Measurements from ENCODE around the gene RETN.
A peak's percentile ranks its signal among the peaks of the same experiment; 100 is the strongest.

The RETN gene

GRCh38 chr19:7681340-7682174, 12.7 kb downstream of the RETN start:
- no peaks in the 10 kb centered on the region for H3K36me3 ChIP-seq (replicated peaks; ENCODE audit: insufficient read depth, low read length)
- TF ChIP-seq EZH2phosphoT487 (IDR thresholded peaks at IDR 0.05; ENCODE audit: low read length) (no peak), CTCF (IDR thresholded peaks at IDR 0.05; ENCODE audit: low read length) (no peak), EZH2 (optimal IDR thresholded peaks at IDR 0.05; ENCODE audit: low read depth, low read length) (no peak)
- no peaks in the 10 kb centered on the region for H3K9me3 ChIP-seq (replicated peaks; ENCODE audit: insufficient read depth, low read length)
- peak overlapping the region; percentile 100 for H3K4me3 ChIP-seq (ENCODE audit: low read length)
- H3F3A ChIP-seq (ENCODE audit: insufficient read depth, low read length), result no peaks in the 10 kb centered on the region
- no peaks in the 10 kb centered on the region for H3K9me2 ChIP-seq (replicated peaks; ENCODE audit: insufficient read depth, low read length)
- H3K4me2 ChIP-seq (ENCODE audit: low read depth, low read length), result peak overlapping the region; percentile 99
- H2AFZ ChIP-seq (ENCODE audit: low read length), result peak overlapping the region; percentile 100
- H3K27ac ChIP-seq (ENCODE audit: low read length), result no peak overlapping the region
- DNase-seq, result peak; percentile 30
- peaks cover 13% of the 10 kb centered on the region for H3K79me2 ChIP-seq (ENCODE audit: low read length)
- no peaks in the 10 kb centered on the region for H4K20me1 ChIP-seq (ENCODE audit: insufficient read depth, low read length)
- H3K9ac ChIP-seq (ENCODE audit: low read length), result peak overlapping the region; percentile 92
- peaks cover 32% of the 10 kb centered on the region for H3K27me3 ChIP-seq (replicated peaks; ENCODE audit: insufficient read depth, low read length)
- H3K4me1 ChIP-seq (ENCODE audit: low read length), result 0 out of 2 replicates have a peak, but pooled peaks cover 3% of the 10 kb centered on the region

GRCh38 chr19:7682175-7682855, 13.5 kb downstream of the RETN start:
- no peaks in the 10 kb centered on the region for H4K20me1 ChIP-seq (ENCODE audit: insufficient read depth, low read length)
- no peak overlapping the region for H3K27ac ChIP-seq (ENCODE audit: low read length)
- H2AFZ ChIP-seq (ENCODE audit: low read length), result no peak overlapping the region
- peaks cover 13% of the 10 kb centered on the region for H3K79me2 ChIP-seq (ENCODE audit: low read length)
- H3K9me3 ChIP-seq (replicated peaks; ENCODE audit: insufficient read depth, low read length), result no peaks in the 10 kb centered on the region
- H3K9me2 ChIP-seq (replicated peaks; ENCODE audit: insufficient read depth, low read length), result no peaks in the 10 kb centered on the region
- no peak overlapping the region for H3K4me3 ChIP-seq (ENCODE audit: low read length)
- no peak overlapping the region for H3K4me2 ChIP-seq (ENCODE audit: low read depth, low read length)
- H3K4me1 ChIP-seq (ENCODE audit: low read length), result 0 out of 2 replicates have a peak, but pooled peaks cover 3% of the 10 kb centered on the region
- no peaks in the 10 kb centered on the region for H3K36me3 ChIP-seq (replicated peaks; ENCODE audit: insufficient read depth, low read length)
- H3F3A ChIP-seq (ENCODE audit: insufficient read depth, low read length), result no peaks in the 10 kb centered on the region
- no peak overlapping the region for H3K9ac ChIP-seq (ENCODE audit: low read length)
- no peak for DNase-seq
- no peak for TF ChIP-seq CTCF (IDR thresholded peaks at IDR 0.05; ENCODE audit: low read length)
- TF ChIP-seq EZH2 (optimal IDR thresholded peaks at IDR 0.05; ENCODE audit: low read depth, low read length), result no peak
- no peak for TF ChIP-seq EZH2phosphoT487 (IDR thresholded peaks at IDR 0.05; ENCODE audit: low read length)
- H3K27me3 ChIP-seq (replicated peaks; ENCODE audit: insufficient read depth, low read length), result peaks cover 31% of the 10 kb centered on the region

GRCh38 chr19:7685546-7686445, 16.9 kb downstream of the RETN start:
- no peak overlapping the region for H3K27ac ChIP-seq (ENCODE audit: low read length)
- peaks cover 36% of the 10 kb centered on the region; the same call in 1 of the 2 replicates for H3K27me3 ChIP-seq (replicated peaks; ENCODE audit: insufficient read depth, low read length)
- no peak overlapping the region for H2AFZ ChIP-seq (ENCODE audit: low read length)
- no peak overlapping the region for H3K4me2 ChIP-seq (ENCODE audit: low read depth, low read length)
- peaks cover 12% of the 10 kb centered on the region for H3K79me2 ChIP-seq (ENCODE audit: low read length)
- TF ChIP-seq EZH2 (optimal IDR thresholded peaks at IDR 0.05; ENCODE audit: low read depth, low read length) (no peak), EZH2phosphoT487 (IDR thresholded peaks at IDR 0.05; ENCODE audit: low read length) (no peak), CTCF (IDR thresholded peaks at IDR 0.05; ENCODE audit: low read length) (no peak)
- H4K20me1 ChIP-seq (ENCODE audit: insufficient read depth, low read length), result no peaks in the 10 kb centered on the region
- no peaks in the 10 kb centered on the region for H3K9me2 ChIP-seq (replicated peaks; ENCODE audit: insufficient read depth, low read length)
- no peak overlapping the region for H3K9ac ChIP-seq (ENCODE audit: low read length)
- DNase-seq, result no peak
- H3K4me3 ChIP-seq (ENCODE audit: low read length), result no peak overlapping the region
- H3K36me3 ChIP-seq (replicated peaks; ENCODE audit: insufficient read depth, low read length), result no peaks in the 10 kb centered on the region
- H3K9me3 ChIP-seq (replicated peaks; ENCODE audit: insufficient read depth, low read length), result no peaks in the 10 kb centered on the region
- H3K4me1 ChIP-seq (ENCODE audit: low read length), result no peaks in the 10 kb centered on the region
- no peaks in the 10 kb centered on the region for H3F3A ChIP-seq (ENCODE audit: insufficient read depth, low read length)

Data from MM.1S (cell line).